Measurements from ENCODE around the gene HPDL. TPM values are rescaled to one million over a fixed set of nuclear protein-coding genes. Genes with fewer than 3 reads are reported as not detected.

The HPDL gene
- total and polyA plus RNA-seq, 2 of the 8 experiments (the other 6 are each of a cell fraction or from before 2014, with no cell fraction given), result 58.5 to 62.7 TPM

GRCh38 chr1:45319761-45320160 is 6.9 kb upstream of the HPDL start (continued):
- no peak for TF ChIP-seq CTCF (IDR thresholded peaks at IDR 0.05; ENCODE audit: control extremely low read depth in 1 of 3, insufficient read depth in 1 of 3, low read depth in 1 of 3, low read length in 3 of 3)
- TF ChIP-seq BRCA1 (IDR thresholded peaks at IDR 0.05; ENCODE audit: low read depth, low read length), result no peak
- TF ChIP-seq RXRA (IDR thresholded peaks at IDR 0.05; ENCODE audit: insufficient read depth, low read depth, low read length), result no peak
- no peak for TF ChIP-seq CHD1 (IDR thresholded peaks at IDR 0.05; ENCODE audit: low read depth, low read length)

Measured in H1 (cell line).